Upper lobe of right lung (tissue), 1 donor: ENCODE results near the gene ATG13. TPM values are rescaled to one million over a fixed set of nuclear protein-coding genes. Genes with fewer than 3 reads are reported as not detected.

ENCODE experiments used
- ATAC-seq: fragments of 200-7000 bp; cut with Tn5 transposase; one replicate; pipeline ENCODE4 v1.9.1; 2020; ENCODE audit warnings: mild to moderate bottlenecking, moderate library complexity
- DNase-seq: peaks from one replicate; pipeline ENCODE4 v3.0.0-alpha.2; 2020
- H3K27ac ChIP-seq: fragments of 200-600 bp; one replicate; pipeline ENCODE4 v1.8.0; 2022
- H3K27me3 ChIP-seq: fragments of 200-600 bp; one replicate; pipeline ENCODE4 v1.8.0; 2022; ENCODE audit warnings: mild to moderate bottlenecking
- H3K36me3 ChIP-seq: fragments of 200-600 bp; one replicate; pipeline ENCODE4 v1.8.0; 2022
- H3K4me1 ChIP-seq: fragments of 200-600 bp; one replicate; pipeline ENCODE4 v1.8.0; 2022
- H3K4me3 ChIP-seq: fragments of 200-600 bp; one replicate; pipeline ENCODE4 v1.8.0; 2022; ENCODE audit warnings: mild to moderate bottlenecking
- H3K9me3 ChIP-seq: fragments of 200-600 bp; one replicate; pipeline ENCODE4 v1.8.0; 2022
- CTCF ChIP-seq: fragments of 200-600 bp; IDR thresholded peaks from one replicate; pipeline ENCODE4 v1.8.0; 2022; ENCODE audit warnings: antibody characterized with exemption
- intact Hi-C: fragments of 100-400 bp; cut with DNase I; formaldehyde crosslinking; loops from one replicate; pipeline ENCODE4 v1.11.0; 2022
- total RNA-seq: library from RNA; stranded (reverse); fragmentation: NEBNext Ultra II Directional; extraction: Animal tissue kit (Norgen Biotek cat#: 25700); gene quantifications from one replicate; pipeline ENCODE4 v1.2.1, GENCODE V29; 2021
- donor health status: DM: no; HTN: yes; CAD: no; lungs with severe emphysema.

The ATG13 gene
- total RNA-seq, 1 donor from 2014 or later: 61.1 TPM

GRCh38 chr11:46721286-46721685 is 103.9 kb downstream of the ATG13 start:
- intact Hi-C loops: no loop called here
- no peak for TF ChIP-seq CTCF
- no peak for DNase-seq

DNA sequence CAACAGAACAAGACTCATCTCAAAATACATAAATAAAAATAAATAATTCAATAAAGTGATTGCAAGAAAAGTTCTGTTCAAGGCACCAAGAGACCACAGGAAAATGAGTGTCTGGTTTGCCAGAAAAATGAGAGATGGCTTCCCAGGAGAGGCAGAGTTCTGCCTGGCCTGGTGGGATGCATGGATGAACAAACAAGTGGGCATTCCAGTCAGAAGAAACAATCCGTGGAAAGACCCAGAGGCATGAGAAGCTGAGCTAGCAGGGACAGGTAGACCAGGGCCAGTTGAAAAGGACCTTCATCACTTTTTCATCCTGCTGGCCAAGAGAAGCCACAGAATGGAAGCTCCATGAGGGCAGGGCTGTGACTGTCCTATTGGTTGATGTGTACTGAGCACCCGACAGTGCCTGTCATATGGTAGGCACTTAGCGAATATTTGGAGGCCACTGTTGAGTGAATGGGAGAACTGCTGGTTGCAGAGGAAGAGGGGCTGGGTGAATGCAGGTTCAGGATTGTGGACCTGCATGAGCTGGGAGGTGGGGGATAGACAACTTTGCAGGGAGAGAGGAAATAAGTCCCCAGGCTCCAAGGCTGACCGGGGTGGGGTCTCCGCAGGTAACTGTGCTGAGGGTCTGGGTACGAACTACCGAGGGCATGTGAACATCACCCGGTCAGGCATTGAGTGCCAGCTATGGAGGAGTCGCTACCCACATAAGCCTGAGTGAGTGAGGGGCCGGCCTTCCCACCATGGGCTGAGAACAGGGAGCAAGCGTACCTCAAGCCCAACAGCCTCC is 105.4 kb downstream of the ATG13 start:
- Histone ChIP-seq H3K36me3 (no peaks in the 10 kb centered on the region), H3K27me3 (no peaks in the 10 kb centered on the region), H3K4me1 (no peaks in the 10 kb centered on the region), H3K27ac (no peak overlapping the region), H3K4me3 (no peak overlapping the region), H3K9me3 (no peaks in the 10 kb centered on the region)
- no peak for TF ChIP-seq CTCF
- no peak for ATAC-seq
- DNase-seq: no peak
- intact Hi-C loops: no loop called here

More at GRCh38 chr11:46721286-46721685, 103.9 kb downstream of the ATG13 start:
- H3K36me3 ChIP-seq: no peaks in the 10 kb centered on the region
- no peak overlapping the region for H3K4me3 ChIP-seq
- ATAC-seq: no peak
- no peaks in the 10 kb centered on the region for H3K4me1 ChIP-seq
- no peaks in the 10 kb centered on the region for H3K27me3 ChIP-seq
- no peaks in the 10 kb centered on the region for H3K9me3 ChIP-seq
- no peak overlapping the region for H3K27ac ChIP-seq

DNA sequence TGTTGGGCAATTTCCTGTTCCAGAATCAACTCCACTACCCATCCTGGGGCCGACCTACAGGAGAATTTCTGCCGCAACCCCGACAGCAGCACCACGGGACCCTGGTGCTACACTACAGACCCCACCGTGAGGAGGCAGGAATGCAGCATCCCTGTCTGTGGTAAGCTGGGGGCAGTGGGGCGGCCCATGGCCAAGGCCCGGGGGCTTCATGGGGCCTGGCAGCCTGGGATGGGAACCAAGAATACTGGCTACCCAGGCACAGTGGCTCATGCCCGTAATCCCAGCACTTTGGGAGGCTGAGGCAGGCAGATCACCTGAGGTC is 106.0 kb downstream of the ATG13 start:
- no peak overlapping the region for H3K4me3 ChIP-seq
- TF ChIP-seq CTCF: no peak
- ATAC-seq (no peak), DNase-seq (no peak)
- H3K27me3 ChIP-seq: no peaks in the 10 kb centered on the region
- H3K9me3 ChIP-seq: no peaks in the 10 kb centered on the region
- H3K36me3 ChIP-seq: no peaks in the 10 kb centered on the region
- H3K27ac ChIP-seq: no peak overlapping the region
- intact Hi-C loops: no loop called here
- no peaks in the 10 kb centered on the region for H3K4me1 ChIP-seq

DNA sequence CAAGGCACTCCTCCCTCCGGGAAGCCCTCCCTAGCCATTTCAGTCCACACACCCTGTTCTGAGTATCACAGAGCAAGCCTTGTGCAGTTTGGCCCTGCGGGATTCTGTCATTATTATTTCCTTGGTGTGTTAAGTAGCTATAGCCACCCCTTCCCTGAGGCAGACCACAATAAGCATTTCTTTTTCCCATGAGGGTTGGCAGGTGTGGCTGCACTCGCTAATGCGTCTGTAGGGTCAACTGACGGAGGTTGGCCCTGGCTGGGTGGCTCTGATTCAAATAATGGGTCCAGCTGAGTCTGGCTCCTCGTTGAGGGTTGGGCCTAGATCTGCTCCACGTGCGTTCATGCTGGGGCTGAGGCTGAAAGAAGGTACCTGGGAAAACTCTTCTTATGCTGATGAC is 106.7 kb downstream of the ATG13 start:
- no peak for ATAC-seq
- TF ChIP-seq CTCF: no peak
- Histone ChIP-seq H3K4me3 (no peak overlapping the region), H3K36me3 (no peaks in the 10 kb centered on the region), H3K9me3 (no peaks in the 10 kb centered on the region), H3K27ac (no peak overlapping the region), H3K4me1 (no peaks in the 10 kb centered on the region), H3K27me3 (no peaks in the 10 kb centered on the region)
- no peak for DNase-seq
- intact Hi-C loops: no loop called here

Other genes with a start within 250 kb of the ATG13 start
- gene MDK, start 235.9 kb upstream of the ATG13 start, total RNA-seq: 24.7 TPM
- gene CHRM4, start 225.8 kb upstream of the ATG13 start, total RNA-seq: 0.35 TPM
- gene AMBRA1, start 23.5 kb upstream of the ATG13 start, total RNA-seq: 33.9 TPM
- 5.2 TPM for gene HARBI1, start 326 bp upstream of the ATG13 start, total RNA-seq
- 62.8 TPM for gene ARHGAP1, start 83.1 kb downstream of the ATG13 start, total RNA-seq
- 9.3 TPM for gene ZNF408, start 83.5 kb downstream of the ATG13 start, total RNA-seq
- gene F2, start 101.7 kb downstream of the ATG13 start, total RNA-seq: not detected
- gene CKAP5, start 228.7 kb downstream of the ATG13 start, total RNA-seq: 56.3 TPM